H1 (cell line): ENCODE data around the gene KYNU. TPM values are rescaled to one million over a fixed set of nuclear protein-coding genes. Genes with fewer than 3 reads are reported as not detected.

ENCODE experiments used
- CTCF ChIA-PET: fragments of 300-600 bp; sonication (Branson Sonifier 250); formaldehyde crosslinking; loops from one replicate; lab custom pipeline; 2021; ENCODE audit not compliant: partially characterized antibody; lab: Charles Lee
- POLR2A ChIA-PET: fragments of 300-600 bp; sonication (Branson Sonifier 250); formaldehyde crosslinking; loops from one replicate; lab custom pipeline; 2021; ENCODE audit warnings: inconsistent platforms; ENCODE audit not compliant: partially characterized antibody; lab: Charles Lee
- DNase-seq, 2 experiments: peaks; one replicate each; pipeline versions ENCODE4 v3.0.0 to v3.0.0-alpha.2; 2010 to 2022; ENCODE audit warnings: low spot score in 2 of 2, low read depth in 1 of 2, mixed read lengths in 1 of 2
- FAIRE-seq: peaks from 2 replicates; lab custom pipeline; 2011; peaks lifted over from hg19 to GRCh38; lab: Jason Lieb, UNC
- H2AFZ ChIP-seq: 2 replicates; pipeline ENCODE4 v1.8.1; 2012; ENCODE audit warnings: low read length, inconsistent platforms
- H2AK5ac ChIP-seq: 2 replicates; pipeline ENCODE4 v1.6.1; 2013; ENCODE audit warnings: low read depth, low read length
- H2BK120ac ChIP-seq: replicated peaks from 2 replicates; pipeline ENCODE3; 2013; ENCODE audit warnings: low read depth, low read length, inconsistent platforms
- H2BK12ac ChIP-seq: 2 replicates; pipeline ENCODE4 v1.6.1; 2013; ENCODE audit warnings: low read depth, low read length
- H2BK15ac ChIP-seq: 2 replicates; pipeline ENCODE4 v1.6.1; 2013; ENCODE audit warnings: low read length
- H2BK20ac ChIP-seq: 2 replicates; pipeline ENCODE4 v1.6.1; 2013; ENCODE audit warnings: low read length
- H2BK5ac ChIP-seq: 2 replicates; pipeline ENCODE4 v1.6.1; 2013; ENCODE audit warnings: low read depth, low read length
- H3K14ac ChIP-seq: 2 replicates; pipeline ENCODE4 v1.6.1; 2013; ENCODE audit warnings: inconsistent platforms; ENCODE audit not compliant: insufficient read length
- H3K18ac ChIP-seq: 2 replicates; pipeline ENCODE4 v1.6.1; 2013; ENCODE audit warnings: low read length; ENCODE audit errors: extremely low read depth
- H3K23ac ChIP-seq: 2 replicates; pipeline ENCODE4 v1.6.1; 2013; ENCODE audit warnings: inconsistent platforms; ENCODE audit not compliant: insufficient read length
- H3K23me2 ChIP-seq: 2 replicates; pipeline ENCODE4 v1.6.1; 2013; ENCODE audit warnings: low read depth, low read length
- H3K27ac ChIP-seq: 2 replicates; pipeline ENCODE4 v1.6.1; 2011; ENCODE audit warnings: low read depth, low read length, inconsistent platforms
- H3K27me3 ChIP-seq, 4 experiments: replicated peaks in 1 of 4; 1 replicate in 1 of 4; 2 replicates in 3 of 4; pipeline versions ENCODE4 v1.6.1 to v1.8.1; 2011 to 2013; ENCODE audit warnings: low read length in 3 of 4, mild to moderate bottlenecking in 3 of 4, inconsistent platforms in 2 of 4, mixed read lengths in 2 of 4, moderate library complexity in 1 of 4; ENCODE audit not compliant: control insufficient read depth in 3 of 4, insufficient read depth in 3 of 4; ENCODE audit errors: extremely low read depth in 1 of 4
- H3K36me3 ChIP-seq, 4 experiments: 2 replicates each; pipeline versions ENCODE4 v1.6.1 to v1.8.1; 2011 to 2013; ENCODE audit warnings: mild to moderate bottlenecking in 4 of 4, low read length in 3 of 4, moderate library complexity in 2 of 4, control low read depth in 1 of 4, inconsistent platforms in 1 of 4; ENCODE audit not compliant: insufficient read depth in 4 of 4, control insufficient read depth in 2 of 4
- H3K4ac ChIP-seq: replicated peaks from 2 replicates; pipeline ENCODE3; 2013; ENCODE audit warnings: low read length, low read depth, mixed read lengths, inconsistent platforms; ENCODE audit not compliant: insufficient read length
- H3K4me1 ChIP-seq, 4 experiments: replicated peaks in 1 of 4; 1 replicate in 1 of 4; 2 replicates in 3 of 4; pipeline versions ENCODE4 v1.6.1 to v1.8.1; 2011 to 2013; ENCODE audit warnings: low read length in 3 of 4, inconsistent platforms in 2 of 4, mixed read lengths in 1 of 4; ENCODE audit not compliant: insufficient read depth in 4 of 4, control insufficient read depth in 3 of 4
- H3K4me2 ChIP-seq, 2 experiments: 2 replicates each; pipeline versions ENCODE4 v1.6.1 to v1.8.1; 2011 to 2013; ENCODE audit warnings: low read depth in 2 of 2, low read length in 2 of 2, control low read depth in 1 of 2, inconsistent platforms in 1 of 2, mild to moderate bottlenecking in 1 of 2; ENCODE audit not compliant: insufficient read depth in 1 of 2
- H3K4me3 ChIP-seq, 4 experiments: fragments of 200-600, 300-600 bp in 1 of 4; sonication (generic), shearing (Covaris generic), sonication (Bioruptor Twin) in 1 of 4; 2 replicates each; pipeline versions ENCODE4 v1.5.1 to v1.8.1; 2011 to 2016; ENCODE audit warnings: low read length in 4 of 4, low read depth in 3 of 4, control low read depth in 2 of 4, inconsistent platforms in 2 of 4, mild to moderate bottlenecking in 2 of 4, mixed read lengths in 1 of 4, moderate library complexity in 1 of 4; ENCODE audit not compliant: insufficient read depth in 2 of 4; ENCODE audit errors: extremely low read depth in 1 of 4
- H3K56ac ChIP-seq: replicated peaks from 2 replicates; pipeline ENCODE3; 2013; ENCODE audit warnings: low read depth, mild to moderate bottlenecking, mixed read lengths, low read length, inconsistent platforms; ENCODE audit not compliant: insufficient read length
- H3K79me1 ChIP-seq: 2 replicates; pipeline ENCODE4 v1.6.1; 2013; ENCODE audit warnings: low read depth, low read length, control low read depth
- H3K79me2 ChIP-seq, 2 experiments: 2 replicates each; pipeline versions ENCODE4 v1.6.1 to v1.8.1; 2012 to 2013; ENCODE audit warnings: low read length in 2 of 2, mild to moderate bottlenecking in 2 of 2, inconsistent platforms in 1 of 2; ENCODE audit not compliant: insufficient read depth in 2 of 2, control insufficient read depth in 1 of 2
- H3K9ac ChIP-seq, 4 experiments: replicated peaks in 1 of 4; 1 replicate in 1 of 4; 2 replicates in 3 of 4; pipeline versions ENCODE4 v1.6.1 to v1.8.1; 2011 to 2013; ENCODE audit warnings: low read depth in 3 of 4, low read length in 3 of 4, control low read depth in 2 of 4, mild to moderate bottlenecking in 2 of 4, moderate library complexity in 2 of 4, inconsistent platforms in 1 of 4; ENCODE audit errors: extremely low read depth in 1 of 4
- H3K9me3 ChIP-seq, 2 experiments: 2 replicates each; pipeline versions ENCODE4 v1.6.1 to v1.8.1; 2012 to 2013; ENCODE audit warnings: mild to moderate bottlenecking in 2 of 2, moderate library complexity in 2 of 2, control low read depth in 1 of 2, inconsistent platforms in 1 of 2, low read depth in 1 of 2, low read length in 1 of 2, mixed read lengths in 1 of 2; ENCODE audit not compliant: insufficient read depth in 2 of 2
- H4K20me1 ChIP-seq, 2 experiments: replicated peaks in 1 of 2; 2 replicates each; pipeline versions ENCODE3 to v1.8.1; 2011 to 2013; ENCODE audit warnings: inconsistent platforms in 2 of 2, low read length in 2 of 2, mild to moderate bottlenecking in 1 of 2; ENCODE audit not compliant: insufficient read depth in 2 of 2, control insufficient read depth in 1 of 2
- H4K5ac ChIP-seq: 2 replicates; pipeline ENCODE4 v1.6.1; 2013; ENCODE audit warnings: low read length, low read depth, mixed read lengths, inconsistent platforms; ENCODE audit not compliant: insufficient read length
- H4K8ac ChIP-seq: 2 replicates; pipeline ENCODE4 v1.8.0; 2013; ENCODE audit warnings: mild to moderate bottlenecking, moderate library complexity, low read length, inconsistent platforms; ENCODE audit not compliant: insufficient read depth; ENCODE audit errors: extremely low read depth
- H4K91ac ChIP-seq: replicated peaks from 2 replicates; pipeline ENCODE3; 2013; ENCODE audit warnings: low read length, mixed read lengths, inconsistent platforms; ENCODE audit not compliant: insufficient read length
- ASH2L ChIP-seq: fragments of 200-600, 300-600 bp; sonication (generic); IDR thresholded peaks from one replicate; pipeline ENCODE4 v1.7.1; 2017; ENCODE audit warnings: low read length
- CHD2 ChIP-seq: IDR thresholded peaks from 2 replicates; pipeline ENCODE4 v1.6.1; 2012; ENCODE audit warnings: low read length, improper control_type of control experiment
- CTBP2 ChIP-seq: IDR thresholded peaks from 2 replicates; pipeline ENCODE4 v1.7.0; 2011; ENCODE audit warnings: borderline replicate concordance, mild to moderate bottlenecking, moderate library complexity, mixed read lengths, low read length; ENCODE audit not compliant: insufficient read depth, insufficient read length
- EZH2 ChIP-seq: fragments of 200-600 bp; sonication (generic); IDR thresholded peaks from 2 replicates; pipeline ENCODE4 v1.7.1; 2012; ENCODE audit warnings: low read depth, mild to moderate bottlenecking, moderate library complexity, low read length, inconsistent platforms; ENCODE audit not compliant: severe bottlenecking
- SUZ12 ChIP-seq: fragments of 200-600 bp; sonication (generic); IDR thresholded peaks from 2 replicates; pipeline ENCODE4 v1.6.1; 2012; ENCODE audit warnings: mild to moderate bottlenecking, inconsistent platforms, low read length, moderate library complexity, mixed read lengths
- TAF1 ChIP-seq: IDR thresholded peaks from 2 replicates; pipeline ENCODE4 v1.6.1; 2011; ENCODE audit warnings: mild to moderate bottlenecking, low read depth, low read length
- YY1 ChIP-seq: IDR thresholded peaks from 2 replicates; pipeline ENCODE4 v1.6.1; 2011; ENCODE audit warnings: low read depth, mild to moderate bottlenecking, low read length
- WGBS, 2 experiments: shearing (Covaris generic) in 1 of 2; methylation state at CpG; one replicate each; pipeline versions ENCODE4 v1.1.6 to v1.1.7; 2013 to 2015; ENCODE audit warnings: low lambda C conversion rate in 2 of 2, mixed read lengths in 2 of 2, inconsistent platforms in 1 of 2, low coverage in 1 of 2, missing lambda C conversion rate in 1 of 2; ENCODE audit not compliant: insufficient replicate concordance in 2 of 2, insufficient coverage in 1 of 2, insufficient read length in 1 of 2; ENCODE audit errors: extremely low coverage in 1 of 2, missing lambda C conversion rate in 1 of 2; 5-methylcytosine and 5-hydroxymethylcytosine counted together
- polyA plus RNA-seq, 7 experiments: library from polyadenylated mRNA; depleted of rRNA in 3 of 7; stranded (reverse) in 5 of 7; unstranded in 2 of 7; fragments of >200 nt in 5 of 7; fragments of 200-250 nt in 2 of 7; gene quantifications; 1 replicate in 5 of 7; 2 replicates in 1 of 7; 4 replicates in 1 of 7; pipeline versions ENCODE4 v1.2.1 to v1.2.3, GENCODE V29; 2011 to 2013; ENCODE audit warnings: missing spikeins in 2 of 7, mixed read lengths in 2 of 7
- total RNA-seq: library from RNA; stranded (reverse); fragmentation: NEBNext Ultra II Directional; extraction: Animal tissue kit (Norgen Biotek cat#: 25700); gene quantifications from 2 replicates; pipeline ENCODE4 v1.2.1, GENCODE V29; 2021
- TF ChIP-seq, protein P1 (sequence below): IDR thresholded peaks from 2 replicates; pipeline ENCODE4 v1.6.1; 2012; ENCODE audit warnings: low read length, inconsistent platforms
- TF ChIP-seq, protein P2 (sequence below): IDR thresholded peaks from 2 replicates; pipeline ENCODE4 v1.6.1; 2011; ENCODE audit warnings: low read length, improper control_type of control experiment
- TF ChIP-seq, protein P3 (sequence below): IDR thresholded peaks from 2 replicates; pipeline ENCODE4 v1.6.1; 2012; ENCODE audit warnings: inconsistent platforms

The KYNU gene
- total and polyA plus RNA-seq, 2 of the 8 experiments (the other 6 are each of a cell fraction or from before 2014, with no cell fraction given): 0.09 to 0.13 TPM

DNA sequence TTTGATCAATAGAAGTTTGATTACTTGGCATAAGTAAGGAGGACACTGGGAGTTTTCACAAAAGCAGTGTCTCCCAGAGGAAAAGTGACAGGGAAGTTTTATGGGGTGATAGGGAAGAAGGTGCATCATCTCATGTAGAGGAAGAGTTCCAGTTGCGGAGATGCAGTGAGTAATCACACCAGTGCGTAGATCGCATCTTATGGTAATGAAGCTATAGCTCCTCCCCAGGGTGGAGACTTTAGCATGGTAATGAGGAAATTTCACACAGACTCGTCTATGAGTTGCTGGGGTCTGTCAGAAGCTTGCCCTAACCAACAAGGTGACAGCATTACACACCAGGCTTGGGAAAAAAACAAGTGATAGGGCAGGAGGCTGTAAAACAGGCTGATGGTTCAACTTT lies 49.0 kb downstream of the KYNU start:
- no peaks in the 10 kb centered on the region for H4K20me1 ChIP-seq
- FAIRE-seq: no peak
- 89% methylated on average over 4 of the region's 4 CpGs; no CpG with 5 or more reads in 1 of the 2 experiments for WGBS, 2 experiments
- H3K56ac ChIP-seq: no peak overlapping the region
- no peak for DNase-seq
- no peak overlapping the region for H4K91ac ChIP-seq
- no peak overlapping the region for H3K4ac ChIP-seq
- no peaks in the 10 kb centered on the region for H3K79me1 ChIP-seq
- H2BK15ac ChIP-seq: no peak overlapping the region
- H2BK5ac ChIP-seq: no peak overlapping the region
- CTCF ChIA-PET: interaction anchor here (1.2 to 1.3 kb wide), 2 partner anchors 11 to 18 kb away, joined by 3 read pairs; no protein-coding TSS in a partner anchor
- no peak overlapping the region for H3K23ac ChIP-seq
- no peaks in the 10 kb centered on the region for H3K79me2 ChIP-seq
- H4K8ac ChIP-seq: no peak overlapping the region
- no peaks in the 10 kb centered on the region for H3K9me3 ChIP-seq
- H3K4me1 ChIP-seq: no peaks in the 10 kb centered on the region
- H3K27ac ChIP-seq: no peak overlapping the region
- no peaks in the 10 kb centered on the region for H3K23me2 ChIP-seq
- H4K5ac ChIP-seq: no peak overlapping the region
- no peak overlapping the region for H2AK5ac ChIP-seq
- no peak overlapping the region for H3K9ac ChIP-seq
- H3K14ac ChIP-seq: no peak overlapping the region
- H3K18ac ChIP-seq: no peak overlapping the region
- H3K27me3 ChIP-seq: no peaks in the 10 kb centered on the region
- no peak overlapping the region for H3K4me2 ChIP-seq
- no peaks in the 10 kb centered on the region for H3K36me3 ChIP-seq
- POLR2A ChIA-PET: no interaction called here
- no peak overlapping the region for H3K4me3 ChIP-seq
- H2BK120ac ChIP-seq: no peak overlapping the region
- H2BK12ac ChIP-seq: no peak overlapping the region
- no peak overlapping the region for H2BK20ac ChIP-seq
- H2AFZ ChIP-seq: peak overlapping the region; percentile 53; the same call in 1 of the 2 replicates
- TF ChIP-seq CTBP2 (no peak), CHD2 (no peak), ASH2L (no peak), EZH2 (no peak), YY1 (no peak), TAF1 (no peak), SUZ12 (no peak)
- TF ChIP-seq, protein P1, sequence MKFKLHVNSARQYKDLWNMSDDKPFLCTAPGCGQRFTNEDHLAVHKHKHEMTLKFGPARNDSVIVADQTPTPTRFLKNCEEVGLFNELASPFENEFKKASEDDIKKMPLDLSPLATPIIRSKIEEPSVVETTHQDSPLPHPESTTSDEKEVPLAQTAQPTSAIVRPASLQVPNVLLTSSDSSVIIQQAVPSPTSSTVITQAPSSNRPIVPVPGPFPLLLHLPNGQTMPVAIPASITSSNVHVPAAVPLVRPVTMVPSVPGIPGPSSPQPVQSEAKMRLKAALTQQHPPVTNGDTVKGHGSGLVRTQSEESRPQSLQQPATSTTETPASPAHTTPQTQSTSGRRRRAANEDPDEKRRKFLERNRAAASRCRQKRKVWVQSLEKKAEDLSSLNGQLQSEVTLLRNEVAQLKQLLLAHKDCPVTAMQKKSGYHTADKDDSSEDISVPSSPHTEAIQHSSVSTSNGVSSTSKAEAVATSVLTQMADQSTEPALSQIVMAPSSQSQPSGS: no peak
- TF ChIP-seq, protein P2, sequence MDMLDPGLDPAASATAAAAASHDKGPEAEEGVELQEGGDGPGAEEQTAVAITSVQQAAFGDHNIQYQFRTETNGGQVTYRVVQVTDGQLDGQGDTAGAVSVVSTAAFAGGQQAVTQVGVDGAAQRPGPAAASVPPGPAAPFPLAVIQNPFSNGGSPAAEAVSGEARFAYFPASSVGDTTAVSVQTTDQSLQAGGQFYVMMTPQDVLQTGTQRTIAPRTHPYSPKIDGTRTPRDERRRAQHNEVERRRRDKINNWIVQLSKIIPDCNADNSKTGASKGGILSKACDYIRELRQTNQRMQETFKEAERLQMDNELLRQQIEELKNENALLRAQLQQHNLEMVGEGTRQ: no peak
- TF ChIP-seq, protein P3, sequence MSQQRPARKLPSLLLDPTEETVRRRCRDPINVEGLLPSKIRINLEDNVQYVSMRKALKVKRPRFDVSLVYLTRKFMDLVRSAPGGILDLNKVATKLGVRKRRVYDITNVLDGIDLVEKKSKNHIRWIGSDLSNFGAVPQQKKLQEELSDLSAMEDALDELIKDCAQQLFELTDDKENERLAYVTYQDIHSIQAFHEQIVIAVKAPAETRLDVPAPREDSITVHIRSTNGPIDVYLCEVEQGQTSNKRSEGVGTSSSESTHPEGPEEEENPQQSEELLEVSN: no peak
